ENCODE measurements around the gene NFAM1.

The NFAM1 gene

DNA sequence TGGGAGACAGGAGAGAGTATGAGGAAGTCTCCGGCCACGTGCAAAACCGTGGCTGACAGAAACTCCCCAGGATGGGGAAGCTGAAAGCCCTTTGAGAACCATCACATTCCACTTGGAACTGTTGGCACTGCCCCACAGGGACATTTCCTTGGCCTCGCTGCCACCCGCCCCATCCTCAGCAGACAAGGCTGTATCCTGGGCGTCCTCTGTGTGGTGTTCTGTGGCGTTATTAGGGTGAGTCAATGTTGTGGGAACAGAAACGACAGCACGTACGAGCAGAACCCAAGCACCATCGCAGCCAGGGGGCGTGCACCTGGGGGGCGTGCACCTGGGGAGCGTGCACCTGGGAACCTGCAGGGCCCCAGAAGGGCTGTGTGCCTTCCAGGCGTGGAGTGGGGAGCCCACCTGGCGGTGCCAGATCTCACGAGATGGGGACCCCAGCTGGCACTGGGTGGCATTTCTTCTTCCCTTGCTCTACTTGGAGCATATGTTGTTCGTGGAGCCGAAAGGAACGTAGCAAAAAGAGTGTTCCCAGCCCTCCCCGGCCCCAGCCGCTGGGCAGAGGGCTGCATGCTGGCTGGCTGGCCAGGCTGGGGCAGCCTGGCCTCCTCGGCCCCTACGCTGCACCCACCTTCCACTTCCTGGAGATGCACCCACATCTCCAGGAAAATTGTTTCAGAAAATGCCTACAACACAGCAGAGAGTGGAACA, 35.4 kb downstream of the NFAM1 start:
- no peak for DNase-seq

DNA sequence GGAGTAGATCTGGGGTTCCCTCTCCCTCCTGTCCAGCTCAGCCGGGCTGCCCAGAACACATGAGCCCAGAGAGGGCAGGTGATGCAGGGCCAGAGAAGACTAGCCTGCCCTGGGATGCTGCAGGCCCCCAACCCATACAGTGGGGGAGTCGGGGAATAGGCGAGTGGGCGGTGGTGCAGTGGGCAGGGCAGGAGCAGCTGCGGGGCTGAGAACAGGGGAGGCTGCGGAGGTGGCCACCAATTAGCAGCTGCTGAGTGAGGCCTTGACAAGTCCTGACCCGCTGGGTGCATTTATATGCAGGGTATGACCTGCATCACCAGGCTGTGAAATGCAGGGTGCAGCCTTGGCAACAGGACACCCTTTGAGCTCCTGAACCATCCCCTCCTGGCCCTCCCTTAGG, 43.1 kb downstream of the NFAM1 start:
- TF ChIP-seq GATA1 (IDR thresholded peaks at IDR 0.05; ENCODE audit: low read depth, low read length), result no peak
- no peak for TF ChIP-seq POLR2A (IDR thresholded peaks at IDR 0.05; ENCODE audit: low read length)
- DNase-seq, result no peak

More for the DNA sequence above, 35.4 kb downstream of the NFAM1 start:
- TF ChIP-seq POLR2A (IDR thresholded peaks at IDR 0.05; ENCODE audit: low read length) (no peak), GATA1 (IDR thresholded peaks at IDR 0.05; ENCODE audit: low read depth, low read length) (no peak)

DNA sequence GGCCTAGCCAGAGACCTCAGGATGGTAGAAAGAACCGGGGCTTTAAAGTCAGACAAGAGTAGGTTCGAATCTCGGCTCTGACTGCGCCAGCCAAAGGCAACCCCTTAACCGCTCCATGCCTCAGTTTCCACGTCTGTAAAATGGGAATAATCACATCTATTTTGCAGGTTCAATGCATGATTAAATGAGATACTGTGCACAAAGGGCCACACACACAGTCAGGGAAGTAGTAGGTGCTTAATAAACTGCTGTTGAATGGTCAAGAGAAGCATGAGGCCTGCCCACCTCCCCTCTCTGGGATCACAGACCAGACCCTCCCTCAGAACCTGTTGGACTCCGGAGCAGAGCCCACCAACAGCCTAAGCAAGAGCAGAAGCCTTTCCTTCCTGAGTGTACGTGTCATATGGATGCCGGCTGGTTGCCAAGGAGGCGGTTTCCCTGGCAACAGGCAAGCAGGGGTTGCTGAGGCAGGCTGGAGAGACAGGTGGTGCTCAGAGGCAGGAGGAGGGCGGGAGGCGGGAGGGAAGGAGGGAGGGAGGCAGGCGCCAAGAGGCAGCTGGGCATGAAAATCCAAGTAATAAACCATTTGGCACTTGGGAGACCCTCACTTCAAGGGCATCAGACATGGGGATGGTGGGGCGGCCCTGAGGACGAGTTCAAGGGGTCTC, 43.9 kb downstream of the NFAM1 start:
- TF ChIP-seq GATA1 (IDR thresholded peaks at IDR 0.05; ENCODE audit: low read depth, low read length), result no peak
- TF ChIP-seq POLR2A (IDR thresholded peaks at IDR 0.05; ENCODE audit: low read length), result no peak
- DNase-seq, result no peak

DNA sequence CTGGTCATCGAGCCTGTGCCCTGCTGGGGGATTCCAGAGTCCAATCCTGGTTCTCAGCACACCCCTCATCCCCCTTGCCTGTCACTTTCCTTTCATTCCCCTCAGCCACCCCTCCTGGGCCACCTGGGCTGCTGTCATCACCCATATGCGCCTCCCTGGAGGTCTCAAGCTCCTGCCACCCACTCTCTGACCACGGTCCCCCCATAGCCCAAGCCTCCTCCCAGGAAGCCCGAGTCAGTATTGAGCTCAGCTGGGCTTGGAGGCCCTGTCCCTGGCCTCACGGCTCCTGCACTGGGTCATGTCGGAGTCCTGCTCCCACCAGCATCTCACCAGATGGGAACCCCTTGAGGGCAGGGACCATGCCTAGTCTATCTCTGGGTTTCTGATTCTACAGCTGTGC, 44.6 kb downstream of the NFAM1 start:
- no peak for DNase-seq

DNA sequence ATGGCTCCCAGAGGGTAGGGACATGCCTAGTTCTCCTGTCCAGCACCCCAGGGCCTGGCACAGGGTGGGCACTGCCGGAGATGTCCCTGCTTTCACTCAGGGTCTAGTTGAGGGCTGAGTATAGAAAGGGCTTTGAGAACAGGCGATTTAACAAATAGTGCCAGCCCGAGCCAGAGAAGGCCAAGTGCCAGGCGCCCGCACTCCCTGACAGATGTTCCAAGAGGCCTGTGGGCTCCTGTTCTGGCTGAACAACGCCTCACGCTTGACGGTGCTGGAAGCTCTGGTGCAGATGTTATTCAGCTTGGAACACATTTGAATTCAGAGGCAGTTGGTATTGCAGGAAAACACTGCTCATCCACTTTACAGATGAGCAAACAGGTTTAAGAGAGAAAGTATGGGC, 46.5 kb downstream of the NFAM1 start:
- no peak for TF ChIP-seq POLR2A (IDR thresholded peaks at IDR 0.05; ENCODE audit: low read length)
- no peak for TF ChIP-seq GATA1 (IDR thresholded peaks at IDR 0.05; ENCODE audit: low read depth, low read length)
- DNase-seq, result no peak

More for the DNA sequence above, 44.6 kb downstream of the NFAM1 start:
- TF ChIP-seq GATA1 (IDR thresholded peaks at IDR 0.05; ENCODE audit: low read depth, low read length), result no peak
- TF ChIP-seq POLR2A (IDR thresholded peaks at IDR 0.05; ENCODE audit: low read length), result no peak

DNA sequence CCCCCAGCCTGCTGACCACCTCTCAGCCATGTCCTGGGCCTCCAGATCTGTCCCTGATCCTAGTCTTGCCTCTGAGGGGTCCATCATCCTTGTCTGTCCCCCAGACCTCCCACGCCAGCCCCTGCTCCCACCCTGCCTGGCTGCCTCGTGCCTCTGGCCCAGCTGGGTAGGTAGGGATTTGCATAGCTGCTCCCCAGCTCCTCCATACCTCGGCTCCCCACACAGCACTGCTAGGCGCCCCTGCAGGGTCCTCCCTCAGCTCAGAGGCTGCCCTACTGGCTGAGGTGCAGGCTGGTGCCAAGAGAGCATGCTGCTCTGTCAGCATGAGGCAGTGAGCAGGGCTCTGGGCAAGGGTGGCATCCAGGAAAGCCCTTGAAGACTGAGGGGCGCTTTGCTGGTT, 47.7 kb downstream of the NFAM1 start:
- no peak for DNase-seq
- TF ChIP-seq POLR2A (IDR thresholded peaks at IDR 0.05; ENCODE audit: low read length) (no peak), GATA1 (IDR thresholded peaks at IDR 0.05; ENCODE audit: low read depth, low read length) (no peak)

DNA sequence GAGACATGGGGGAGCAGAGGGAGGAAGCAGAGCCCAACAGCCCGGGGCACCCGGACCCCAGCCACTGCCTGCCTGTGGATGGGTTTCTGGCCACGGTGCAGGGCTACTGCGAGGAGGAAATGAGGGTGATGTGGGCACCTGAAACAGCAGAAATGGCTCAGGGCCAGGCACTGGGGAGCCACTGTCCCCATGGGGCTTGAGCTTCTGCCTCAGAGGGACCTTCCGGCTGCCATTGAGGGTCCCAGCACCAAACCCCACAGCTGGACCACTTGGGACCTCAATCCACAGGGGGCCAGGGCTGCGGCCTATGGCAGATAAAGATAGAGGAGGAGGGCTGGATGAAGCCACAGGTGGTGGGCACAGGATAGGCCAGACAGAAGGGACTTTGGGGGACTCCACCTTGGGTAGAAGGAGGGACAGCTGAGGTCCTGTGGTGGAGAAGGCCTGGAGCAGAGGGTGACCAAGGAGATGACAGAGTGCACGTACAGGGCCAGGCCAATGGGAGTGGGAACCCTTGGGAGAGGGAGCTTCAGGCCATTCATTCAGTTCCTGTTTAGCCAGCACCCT, 48.3 kb downstream of the NFAM1 start:
- TF ChIP-seq POLR2A (IDR thresholded peaks at IDR 0.05; ENCODE audit: low read length) (no peak), GATA1 (IDR thresholded peaks at IDR 0.05; ENCODE audit: low read depth, low read length) (no peak)
- no peak for DNase-seq

DNA sequence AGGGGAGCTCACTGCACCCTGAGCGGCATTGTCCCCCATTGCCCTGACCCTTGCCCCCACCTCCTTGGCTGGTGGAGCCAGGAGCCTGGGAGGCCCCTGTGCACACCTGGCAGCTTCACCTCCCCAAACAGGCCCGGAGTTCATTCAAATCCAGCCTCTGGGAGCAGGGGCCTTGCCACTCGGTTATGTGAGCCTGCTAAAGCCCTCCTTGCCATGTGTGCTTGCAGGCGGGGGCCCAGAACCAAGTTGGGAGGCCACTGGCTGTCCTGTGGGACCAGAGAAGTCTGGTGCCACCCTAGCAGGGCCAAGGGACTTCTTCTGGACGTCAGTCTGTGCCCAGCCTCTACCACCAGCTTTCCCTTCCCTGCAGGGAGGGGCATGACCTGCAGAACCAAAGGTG, 48.9 kb downstream of the NFAM1 start:
- no peak for DNase-seq
- TF ChIP-seq POLR2A (IDR thresholded peaks at IDR 0.05; ENCODE audit: low read length) (no peak), GATA1 (IDR thresholded peaks at IDR 0.05; ENCODE audit: low read depth, low read length) (no peak)

DNA sequence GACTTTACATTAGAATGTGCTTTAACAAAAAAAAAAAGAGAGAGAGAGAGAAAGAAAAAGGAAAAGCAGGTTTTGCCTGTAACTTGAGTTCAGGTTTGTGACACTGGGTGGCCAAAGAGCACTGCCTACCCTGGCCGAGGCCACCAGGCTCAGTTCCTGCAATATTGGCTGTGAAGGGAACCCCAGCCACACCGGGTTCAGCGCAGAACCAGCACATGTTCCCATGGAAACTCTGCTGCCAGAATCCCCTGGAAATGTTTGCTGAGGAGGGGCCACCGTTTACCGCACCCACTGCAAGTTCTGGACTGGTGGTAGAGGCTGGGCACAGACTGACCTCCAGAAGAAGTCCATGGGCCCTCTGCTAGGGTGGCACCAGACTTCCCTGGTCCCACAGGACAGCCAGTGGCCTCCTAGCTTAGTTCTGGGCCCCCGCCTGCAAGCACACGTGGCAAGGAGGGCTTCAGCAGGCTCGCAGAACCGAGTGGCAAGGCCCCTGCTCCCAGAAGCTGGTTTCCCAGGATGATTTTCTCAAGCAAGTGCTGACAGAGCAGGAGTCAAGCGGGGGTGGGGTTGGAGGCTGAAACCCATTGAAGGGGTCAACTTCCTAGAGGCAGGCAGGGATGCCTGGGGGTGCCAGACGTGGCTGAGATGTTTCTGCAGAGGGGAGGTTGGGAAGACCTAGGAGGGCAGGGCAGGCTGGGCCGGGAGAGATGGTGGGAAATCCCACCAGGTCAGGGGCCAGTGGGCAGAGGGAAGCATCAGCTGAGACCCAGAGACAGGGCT, 51.2 kb downstream of the NFAM1 start:
- TF ChIP-seq POLR2A (IDR thresholded peaks at IDR 0.05; ENCODE audit: low read length) (no peak), GATA1 (IDR thresholded peaks at IDR 0.05; ENCODE audit: low read depth, low read length) (no peak)
- DNase-seq, result no peak

DNA sequence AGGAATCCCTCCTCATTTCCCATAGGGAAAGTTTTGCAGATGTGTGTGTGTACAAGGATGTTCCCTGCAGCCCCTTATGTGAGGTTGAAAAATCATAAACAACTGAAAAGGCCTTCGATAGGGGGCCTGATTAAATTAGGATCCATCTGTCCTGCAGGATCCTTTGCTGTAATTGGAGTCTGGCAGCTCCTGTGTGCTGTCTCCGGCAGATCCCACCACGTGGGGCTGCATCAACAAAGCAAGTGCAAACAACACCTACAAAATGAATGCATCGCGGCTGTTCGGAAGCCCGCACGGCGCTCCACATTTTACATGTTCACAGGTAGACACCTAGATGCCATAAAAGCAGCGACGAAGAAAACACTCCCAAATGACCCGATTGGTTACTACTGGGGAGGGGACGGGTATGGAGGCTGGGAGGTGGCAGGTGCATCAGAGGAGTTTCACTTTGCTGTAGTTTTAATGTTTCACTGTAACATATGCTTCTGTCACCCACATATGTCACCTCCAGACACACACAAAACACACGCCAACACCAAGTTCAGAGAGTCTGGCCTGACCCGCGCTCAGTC, 52.2 kb downstream of the NFAM1 start:
- no peak for DNase-seq
- TF ChIP-seq GATA1 (IDR thresholded peaks at IDR 0.05; ENCODE audit: low read depth, low read length) (no peak), POLR2A (IDR thresholded peaks at IDR 0.05; ENCODE audit: low read length) (no peak)

DNA sequence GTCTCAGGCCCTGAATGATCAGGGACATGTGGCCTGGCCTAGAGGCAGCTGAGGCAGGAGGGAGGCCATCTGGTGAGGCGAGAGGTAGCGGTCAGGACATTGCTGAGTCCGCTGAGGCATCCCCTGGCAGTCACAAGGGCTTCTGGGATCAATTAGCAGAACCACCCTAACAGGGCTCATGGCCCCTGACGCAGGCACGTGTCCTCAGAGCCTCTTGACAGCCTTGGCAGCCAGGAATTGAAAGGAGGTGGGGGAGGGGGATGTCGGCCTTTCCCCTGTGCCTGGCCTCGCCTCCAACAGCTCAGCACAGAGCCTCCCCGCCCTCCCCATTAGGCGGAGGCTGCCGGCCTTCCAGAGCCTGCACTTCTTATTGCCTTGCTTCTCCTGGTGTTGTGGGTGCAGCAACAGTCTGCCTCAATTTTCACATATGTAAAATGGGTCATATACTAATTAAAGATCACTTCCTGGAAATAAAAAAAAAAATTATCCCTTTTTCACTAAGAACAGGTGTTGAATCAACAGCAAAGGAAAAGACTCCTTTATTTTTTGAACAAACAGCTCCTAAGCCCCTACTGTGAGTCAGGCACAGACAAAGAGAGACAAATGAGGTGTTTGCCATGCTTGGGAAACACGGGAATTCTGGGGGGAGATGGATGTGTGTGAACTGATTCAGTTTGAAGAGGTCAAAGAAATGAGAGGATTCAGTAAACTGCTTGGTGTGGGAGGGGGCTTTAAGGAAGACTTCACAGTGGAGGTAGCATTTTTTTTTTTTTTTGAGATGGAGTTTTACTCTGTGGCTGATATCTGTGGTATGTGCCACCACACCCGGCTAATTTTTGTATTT, 55.3 kb downstream of the NFAM1 start:
- no peak for TF ChIP-seq GATA1 (IDR thresholded peaks at IDR 0.05; ENCODE audit: low read depth, low read length)
- TF ChIP-seq POLR2A (IDR thresholded peaks at IDR 0.05; ENCODE audit: low read length), result no peak
- DNase-seq, result peak; percentile 12 to 22

DNA sequence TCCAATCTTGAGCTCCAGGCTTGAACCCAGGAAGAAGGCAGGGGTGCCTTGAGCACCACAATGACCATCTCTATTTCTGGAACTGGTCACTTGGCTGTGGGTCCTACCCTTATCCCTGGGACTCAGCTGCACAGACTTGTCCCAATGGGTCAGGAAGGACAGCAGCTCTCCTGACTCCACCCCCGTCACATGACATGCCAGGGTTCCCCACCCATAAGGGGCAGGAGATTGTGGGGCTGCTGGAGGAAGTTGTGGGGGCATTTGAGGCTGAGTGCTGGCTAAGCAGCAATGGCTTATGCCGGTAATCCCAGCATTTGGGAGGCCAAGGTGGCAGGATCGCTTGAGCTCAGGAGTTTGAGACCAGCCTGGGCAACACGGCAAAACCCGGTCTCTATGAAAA, 56.2 kb downstream of the NFAM1 start:
- peak in 1 of 2 experiments; percentile 6 for DNase-seq
- no peak for TF ChIP-seq POLR2A (IDR thresholded peaks at IDR 0.05; ENCODE audit: low read length)
- no peak for TF ChIP-seq GATA1 (IDR thresholded peaks at IDR 0.05; ENCODE audit: low read depth, low read length)

DNA sequence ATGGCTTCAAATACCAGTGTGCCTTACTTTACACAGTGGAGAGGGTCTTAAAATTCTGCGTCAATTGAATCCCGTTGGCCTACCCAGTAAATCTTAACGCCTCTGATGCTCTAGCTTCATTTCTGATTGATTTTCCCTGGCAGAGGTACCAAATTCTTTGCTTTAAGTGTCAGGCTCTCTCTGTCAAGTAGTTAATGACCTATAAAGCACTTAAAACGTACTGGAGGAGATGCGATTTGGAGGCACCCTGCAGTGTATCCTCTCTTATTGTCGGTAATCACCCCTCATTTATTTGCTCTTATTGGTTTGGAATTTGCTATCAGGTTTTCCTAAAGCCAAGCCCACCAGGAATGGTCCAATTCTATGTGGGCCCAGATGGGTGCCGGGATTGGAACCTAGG, 59.2 kb downstream of the NFAM1 start:
- no peak for DNase-seq
- TF ChIP-seq POLR2A (IDR thresholded peaks at IDR 0.05; ENCODE audit: low read length) (no peak), GATA1 (IDR thresholded peaks at IDR 0.05; ENCODE audit: low read depth, low read length) (no peak)

Data from erythroblast (primary cell).